GM21367 (cell line): ENCODE measurements around the gene C2CD4C.
"Not testable (repeated sequence)": the region's sequence is repeated elsewhere in the genome, so short reads cannot be mapped to it uniquely, and the experiment has no call there.

Experiments used
- ATAC-seq: cut with Tn5 transposase; IDR thresholded peaks from one replicate; pipeline ENCODE4 v1.9.1; 2021; ENCODE audit not compliant: unreplicated experiment

Gene C2CD4C

DNA sequence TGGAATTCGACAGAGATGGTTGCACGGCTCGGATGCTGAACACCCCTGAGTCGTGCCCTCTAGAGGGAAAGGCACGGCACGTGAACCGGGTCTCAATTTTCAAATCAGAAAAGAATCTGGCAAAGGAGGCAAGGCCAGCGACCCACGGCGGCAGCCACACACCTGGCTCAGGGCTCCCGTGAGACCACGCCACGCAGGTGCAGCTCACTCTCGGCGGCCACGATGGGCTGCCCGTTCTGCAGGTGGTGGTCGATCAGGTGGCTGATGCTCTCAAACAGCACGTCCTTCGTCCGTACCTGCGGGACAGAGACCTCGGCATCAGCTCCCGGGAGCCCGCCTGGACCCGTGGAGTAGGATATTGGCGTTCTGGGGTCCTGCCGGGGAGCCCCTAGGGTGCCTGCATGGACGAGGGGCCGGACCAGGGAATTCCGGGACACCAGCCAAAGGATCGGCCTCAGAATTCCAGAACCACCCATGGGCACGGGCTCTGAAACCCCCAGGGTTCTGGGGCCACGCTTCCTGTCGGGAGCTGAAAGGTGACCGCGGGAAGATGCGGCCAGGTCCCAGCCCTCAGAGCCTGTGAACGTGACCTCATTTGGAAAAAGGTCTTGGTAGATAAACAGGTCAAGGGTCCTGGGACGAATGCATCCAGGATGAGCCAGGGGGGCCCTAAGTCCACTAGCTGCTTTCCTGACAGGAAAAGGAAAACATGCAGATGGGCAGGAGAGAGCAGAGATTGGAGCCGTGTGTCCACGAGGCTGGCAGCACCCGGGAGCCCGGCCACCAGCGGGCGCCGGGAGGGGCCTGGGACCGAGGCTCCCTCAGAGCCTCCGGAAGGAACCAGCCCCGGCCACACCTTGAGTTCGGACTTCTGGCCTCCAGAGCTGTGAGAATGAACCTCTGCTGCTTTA, 10.1 kb upstream of the C2CD4C start:
- ATAC-seq: no peak

DNA sequence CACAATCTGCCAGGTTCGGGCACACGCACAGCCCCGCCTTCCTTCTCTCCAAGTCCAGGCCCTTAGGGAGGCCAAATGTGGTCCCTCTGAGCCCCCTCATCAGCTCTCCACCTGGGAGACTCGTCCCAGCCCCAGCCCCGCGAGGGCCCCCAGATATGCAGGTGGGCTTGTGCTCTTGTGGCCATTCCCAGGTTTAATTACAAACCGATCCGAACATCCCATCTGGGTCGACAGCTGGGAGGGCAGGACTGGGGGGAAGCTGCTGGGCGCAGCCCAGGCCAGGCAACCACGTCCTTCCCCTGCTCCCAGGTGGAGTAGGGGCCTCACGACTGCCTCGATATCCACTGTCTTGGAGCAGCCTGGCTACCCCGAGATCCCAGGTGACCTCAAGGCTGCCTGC, 7.5 kb upstream of the C2CD4C start:
- no peak for ATAC-seq

DNA sequence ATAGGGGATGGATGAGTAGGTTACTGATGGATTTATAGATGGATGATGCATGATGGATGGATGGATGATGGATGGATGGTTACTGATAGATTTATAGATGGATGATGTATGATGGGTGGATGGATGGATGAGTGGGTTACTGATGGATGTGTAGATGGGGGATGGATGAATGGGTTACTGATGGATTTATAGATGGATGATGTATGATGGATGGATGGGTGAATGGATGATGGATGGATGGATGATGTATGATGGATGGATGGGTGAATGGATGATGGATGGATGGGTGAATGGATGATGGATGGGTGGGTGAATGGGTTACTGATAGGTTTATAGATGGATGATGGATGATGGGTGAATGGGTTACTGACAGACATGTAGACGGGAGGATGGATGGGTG, 6.3 kb upstream of the C2CD4C start:
- no peak for ATAC-seq

GRCh38 chr19:413756-414420, 4.9 kb upstream of the C2CD4C start:
- no peak for ATAC-seq

GRCh38 chr19:412356-413355, 3.7 kb upstream of the C2CD4C start:
- no peak for ATAC-seq

GRCh38 chr19:411723-412355, 2.9 kb upstream of the C2CD4C start:
- no peak for ATAC-seq

- ATAC-seq: not testable (repeated sequence)
These were observed 2.3 kb upstream of the C2CD4C start for GRCh38 chr19:411121-411722.

DNA sequence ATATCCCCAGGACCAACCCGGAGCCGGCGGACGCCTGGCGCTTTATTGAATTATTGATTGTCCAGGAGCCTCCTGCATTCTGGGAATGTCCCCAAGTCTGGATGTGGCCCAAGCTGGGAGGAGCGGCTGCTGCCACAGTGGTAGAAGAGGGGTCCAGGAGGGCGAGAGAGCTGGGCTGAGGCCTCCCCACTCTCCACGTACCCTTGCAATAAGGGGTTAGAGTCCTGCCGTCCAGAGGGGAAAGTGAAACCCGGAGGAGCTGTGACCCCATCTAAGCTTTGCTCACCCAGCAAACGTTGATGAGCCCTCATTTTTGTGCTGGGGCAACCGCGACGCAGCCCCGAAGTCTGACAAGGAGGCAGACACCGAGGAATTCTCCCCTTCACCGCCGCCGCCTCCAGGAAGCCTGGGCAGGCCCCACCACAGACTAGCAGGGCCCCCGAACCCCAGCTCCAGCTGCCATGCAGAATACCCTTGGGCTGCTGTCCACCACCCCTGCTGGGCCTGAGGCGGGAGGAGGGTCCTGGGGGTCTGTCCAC, 1.4 kb upstream of the C2CD4C start:
- ATAC-seq: no peak

DNA sequence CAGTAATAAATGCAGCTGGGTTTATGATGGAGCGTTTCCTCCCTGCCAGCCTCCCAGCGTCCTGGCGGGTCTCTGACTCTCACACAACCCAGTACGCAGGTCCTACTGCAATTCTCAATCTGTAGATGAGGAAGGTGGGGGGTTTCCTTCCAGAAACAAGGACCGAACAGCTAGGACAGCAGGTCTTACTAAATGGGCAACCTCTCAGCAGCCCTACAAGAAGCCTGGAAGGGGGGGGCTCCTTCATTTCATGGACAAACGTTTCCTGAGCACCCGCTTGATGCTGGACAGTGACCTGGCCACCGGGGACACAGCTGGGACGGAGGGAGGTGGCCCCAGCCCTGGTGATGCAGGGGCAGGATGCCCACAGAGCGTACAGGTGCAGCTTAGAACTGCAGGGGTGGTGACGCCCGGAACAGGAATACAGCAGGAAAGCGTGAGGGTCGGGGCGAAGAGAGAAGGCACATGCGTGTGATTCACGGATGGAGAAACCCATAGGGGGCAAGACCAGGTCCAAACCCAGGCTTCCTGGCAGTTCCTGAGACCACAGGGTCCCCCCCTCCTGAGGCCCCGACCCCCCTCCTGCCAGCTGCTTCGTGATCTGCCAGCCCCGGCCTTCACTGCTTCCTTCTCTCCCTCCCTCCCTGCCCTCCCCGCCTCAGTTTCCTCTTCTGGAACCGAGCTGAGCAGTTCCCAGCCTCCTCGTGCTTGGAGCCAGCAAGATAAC, 732 bp upstream of the C2CD4C start:
- no peak for ATAC-seq

GRCh38 chr19:408441-408901, 476 bp downstream of the C2CD4C start:
- no peak for ATAC-seq

DNA sequence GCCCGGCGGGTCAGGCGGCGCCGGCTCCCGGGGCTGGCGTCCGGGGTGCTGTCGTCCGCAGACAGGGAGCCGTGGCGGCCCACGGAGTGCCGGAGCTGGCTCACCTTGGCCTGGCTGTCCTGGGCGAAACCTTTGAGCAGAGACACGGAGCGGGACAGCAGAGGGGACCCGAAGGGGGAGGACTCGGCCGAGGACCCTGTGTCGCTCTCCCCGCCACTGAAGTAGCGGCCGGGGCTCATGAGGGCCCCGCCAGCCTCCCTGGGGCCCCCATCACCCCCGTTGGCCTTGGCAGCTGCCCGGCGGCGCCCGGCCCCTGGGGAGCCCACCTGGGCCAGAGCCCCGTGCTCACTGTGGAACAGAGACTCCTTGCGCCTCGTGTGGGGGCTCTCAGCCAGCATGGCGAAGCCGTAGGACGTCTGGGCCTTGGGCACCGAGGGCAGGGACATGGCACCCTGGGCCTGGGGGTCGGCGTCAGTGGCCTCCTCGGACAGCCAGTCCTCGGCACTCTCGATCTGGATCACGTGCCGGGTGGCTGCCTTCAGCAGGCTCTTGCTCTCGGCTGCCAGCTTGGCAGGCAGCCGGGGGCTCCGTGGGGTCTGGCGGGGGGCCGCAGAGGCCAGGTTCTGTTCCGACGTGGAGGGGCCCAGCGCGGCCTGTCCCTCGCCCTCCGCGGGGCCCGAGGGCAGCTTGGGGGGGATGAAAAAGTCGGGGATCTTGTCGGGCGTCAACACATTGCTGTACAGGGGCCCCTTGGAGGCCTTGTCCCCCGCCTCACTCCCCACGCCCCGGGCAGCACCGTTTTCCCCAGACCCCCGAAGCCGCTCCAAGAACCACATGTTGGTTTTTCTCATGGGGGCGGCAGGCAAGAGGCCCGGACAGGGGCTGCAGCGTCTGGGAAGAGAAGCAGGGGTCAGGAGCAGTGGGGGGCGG, 1.2 kb downstream of the C2CD4C start:
- no peak for ATAC-seq

GRCh38 chr19:406971-407510, 1.9 kb downstream of the C2CD4C start:
- ATAC-seq: no peak

- no peak for ATAC-seq
These were observed 2.7 kb downstream of the C2CD4C start for GRCh38 chr19:406135-406781.

DNA sequence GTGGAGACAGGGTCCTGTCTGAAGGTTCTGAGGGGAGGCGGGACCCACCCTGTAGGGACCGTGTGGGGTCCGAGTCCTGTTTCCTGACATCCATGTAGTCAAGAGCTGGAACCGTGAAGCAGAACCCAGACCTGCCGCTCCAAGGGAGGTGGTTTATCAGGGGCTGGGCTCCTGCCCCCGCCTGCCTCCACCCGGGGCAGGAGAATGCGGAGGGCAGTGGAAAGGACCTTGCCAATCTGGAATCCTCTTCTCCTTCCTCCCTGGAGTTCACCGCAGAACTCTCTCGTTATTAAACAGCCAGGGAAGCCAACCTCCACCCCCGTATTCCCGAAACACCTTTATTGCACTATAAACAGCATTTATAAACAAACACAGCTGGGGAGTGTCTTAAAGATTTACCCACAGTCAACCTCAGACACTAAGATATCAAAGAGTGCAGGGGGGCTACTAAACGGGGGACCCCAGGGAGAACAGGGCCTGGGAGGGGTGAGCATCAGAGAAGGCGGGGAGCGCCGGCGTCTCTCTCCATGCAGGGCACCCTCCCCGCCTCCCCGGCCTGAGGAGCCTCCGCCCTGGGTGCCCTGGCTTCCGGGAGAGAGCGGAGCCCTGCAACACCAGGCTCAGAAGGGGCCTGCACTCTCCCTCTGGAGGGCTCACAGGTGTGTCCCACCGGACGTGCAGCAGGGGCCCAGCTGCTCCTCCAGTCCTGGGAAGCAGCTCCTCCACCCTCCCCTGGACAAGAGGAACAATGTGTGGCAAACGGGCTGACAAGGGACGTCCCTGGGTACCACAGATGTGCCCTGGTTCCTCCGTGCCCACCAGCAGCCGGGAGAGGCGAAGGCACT, 3.6 kb downstream of the C2CD4C start:
- ATAC-seq: no peak

GRCh38 chr19:403221-404027, 5.5 kb downstream of the C2CD4C start:
- ATAC-seq: no peak

DNA sequence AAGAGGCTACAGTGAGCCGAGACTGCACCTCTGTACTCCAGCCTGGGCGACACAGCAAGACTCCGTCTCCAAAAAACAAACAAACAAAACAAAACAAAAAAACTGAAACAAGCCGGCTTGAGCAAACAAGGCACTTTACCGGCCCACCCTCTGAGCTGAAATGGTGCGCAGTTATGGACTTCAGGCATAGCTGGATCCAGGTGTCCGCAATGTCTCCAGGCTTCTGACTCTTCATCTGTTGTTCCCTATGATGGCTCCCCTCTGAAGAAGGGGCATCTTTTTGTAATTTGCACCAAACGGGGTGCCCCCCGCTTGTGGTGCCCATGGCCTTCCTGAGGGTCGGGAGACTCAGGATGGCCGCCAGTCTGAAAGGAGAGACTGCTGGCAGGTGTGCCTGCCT, 6.2 kb downstream of the C2CD4C start:
- no peak for ATAC-seq
